HG02798 (cell line): Measurements from ENCODE around the gene ADM.
A peak's percentile ranks its signal among the peaks of the same experiment; 100 is the strongest.

Source experiments
- ATAC-seq: cut with Tn5 transposase; IDR thresholded peaks from one replicate; pipeline ENCODE4 v1.9.1; 2021; ENCODE audit warnings: mild to moderate bottlenecking; ENCODE audit not compliant: unreplicated experiment, poor library complexity

The ADM gene

DNA sequence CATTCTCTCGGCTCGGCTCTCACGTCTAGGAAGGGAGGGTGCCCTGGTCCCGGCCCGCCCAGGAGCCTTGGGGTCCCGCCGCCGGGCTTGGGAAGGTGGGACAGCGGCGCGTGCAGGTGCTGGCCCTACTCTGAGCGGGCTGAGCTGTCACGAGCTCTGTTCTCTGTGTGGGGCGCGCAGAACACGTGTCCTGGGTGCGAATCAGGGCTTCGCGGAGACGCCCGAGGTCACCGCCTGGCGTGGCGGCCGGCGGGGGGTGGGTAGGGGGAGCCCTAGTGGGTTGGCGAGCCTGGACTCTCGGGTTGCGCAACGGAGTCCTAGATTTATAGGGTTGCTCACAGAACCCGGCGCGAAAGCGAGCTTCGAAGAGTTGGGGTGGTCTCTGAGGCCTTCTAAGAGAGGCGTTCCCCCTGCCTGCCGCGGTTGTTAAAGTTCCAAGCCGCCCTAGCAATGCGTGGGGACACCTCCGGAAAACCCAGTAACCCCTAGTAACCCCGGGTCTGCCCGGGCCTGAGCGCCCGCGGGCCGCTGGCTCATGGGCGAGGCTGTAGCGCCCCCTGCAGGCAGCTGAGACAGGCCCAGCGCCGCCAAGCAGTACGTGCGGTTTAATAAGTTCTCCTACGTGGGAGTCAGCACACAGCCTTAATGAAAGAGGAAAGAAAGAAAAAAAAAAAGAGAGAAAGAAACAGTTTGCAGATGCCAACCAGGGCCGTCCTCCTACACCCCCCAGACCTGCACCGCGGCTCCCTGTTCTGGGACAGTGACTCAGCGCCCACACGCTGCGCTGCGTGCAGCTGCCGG, 2.7 kb downstream of the ADM start:
- peak; percentile 70 for ATAC-seq

DNA sequence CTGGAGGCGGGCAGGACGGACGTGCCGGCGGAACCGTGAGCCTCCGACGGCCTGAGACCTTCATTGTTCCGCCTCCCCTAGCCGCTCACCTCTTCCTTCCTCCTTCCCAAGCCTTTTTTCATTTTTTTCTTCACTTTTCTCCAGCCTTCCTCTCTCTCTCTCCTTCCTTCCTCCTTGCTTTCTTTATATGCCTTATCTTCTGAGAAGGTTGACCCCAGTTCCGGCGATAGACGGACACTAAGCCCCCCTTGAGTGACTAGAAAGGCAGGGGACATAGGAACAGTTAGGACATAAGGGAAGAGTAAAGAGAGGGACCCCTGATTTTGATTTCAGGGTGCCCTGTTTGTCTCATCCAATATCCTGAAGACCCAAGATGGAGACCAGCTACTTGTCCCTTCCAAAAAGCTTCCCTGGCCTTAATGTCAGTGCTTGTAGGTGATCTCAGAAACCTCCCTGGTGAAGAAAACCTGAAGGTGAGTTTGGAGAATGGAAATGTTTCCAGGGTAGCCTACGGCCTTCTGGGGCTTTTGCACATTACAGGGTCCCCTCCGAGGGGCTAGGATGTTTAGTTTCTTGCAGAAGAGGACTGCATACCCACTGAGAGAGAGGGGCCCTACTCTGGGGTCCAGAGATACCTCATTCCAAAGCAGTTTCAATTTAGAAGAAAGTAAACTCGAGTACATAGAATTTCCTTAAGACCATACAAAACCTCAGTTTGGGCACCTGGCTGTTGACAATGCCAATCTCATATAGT, 3.5 kb downstream of the ADM start:
- no peak for ATAC-seq

DNA sequence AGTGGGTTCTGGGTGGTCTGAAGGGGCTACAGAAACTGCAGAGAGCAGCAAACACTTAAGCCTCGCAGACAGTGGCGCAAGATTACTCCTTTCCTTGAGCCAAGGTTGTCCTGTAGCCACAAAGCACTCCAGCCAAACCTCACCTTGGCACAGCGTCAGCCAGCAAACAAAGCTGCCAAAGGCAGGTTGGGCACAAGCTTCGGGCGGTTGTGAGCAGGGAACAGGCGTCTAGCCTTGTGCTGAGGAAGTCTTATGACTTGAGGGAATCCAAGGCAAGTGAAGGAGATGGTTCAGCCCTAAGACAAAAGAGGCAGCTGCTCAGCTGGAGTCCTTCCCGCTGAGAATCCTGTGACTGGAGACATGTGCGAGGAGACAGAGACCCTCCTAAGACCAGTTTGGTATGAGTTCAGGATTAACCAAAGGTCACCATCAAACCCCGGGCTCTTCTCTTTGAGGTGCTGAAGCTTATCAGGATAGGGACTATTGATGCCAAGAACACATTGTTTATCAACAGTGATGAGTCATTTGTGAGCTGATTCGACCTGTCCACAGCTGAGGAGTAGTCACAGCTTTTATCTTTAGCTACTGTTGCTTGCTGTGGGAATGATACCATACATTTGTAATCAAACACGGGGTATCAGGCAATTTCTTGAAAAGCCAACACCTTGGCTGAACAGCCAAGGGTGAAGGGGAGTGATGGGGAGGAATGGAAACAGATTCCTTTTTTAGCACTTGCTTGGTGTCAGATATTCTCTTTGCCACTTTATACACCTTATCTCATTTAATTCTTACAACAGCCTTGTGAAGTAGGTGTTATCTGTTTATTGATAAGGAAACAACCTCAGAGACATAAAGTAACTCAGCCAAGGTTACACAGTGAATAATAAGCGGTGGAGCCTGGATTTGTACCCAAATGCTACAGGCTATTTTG, 4.6 kb downstream of the ADM start:
- no peak for ATAC-seq

DNA sequence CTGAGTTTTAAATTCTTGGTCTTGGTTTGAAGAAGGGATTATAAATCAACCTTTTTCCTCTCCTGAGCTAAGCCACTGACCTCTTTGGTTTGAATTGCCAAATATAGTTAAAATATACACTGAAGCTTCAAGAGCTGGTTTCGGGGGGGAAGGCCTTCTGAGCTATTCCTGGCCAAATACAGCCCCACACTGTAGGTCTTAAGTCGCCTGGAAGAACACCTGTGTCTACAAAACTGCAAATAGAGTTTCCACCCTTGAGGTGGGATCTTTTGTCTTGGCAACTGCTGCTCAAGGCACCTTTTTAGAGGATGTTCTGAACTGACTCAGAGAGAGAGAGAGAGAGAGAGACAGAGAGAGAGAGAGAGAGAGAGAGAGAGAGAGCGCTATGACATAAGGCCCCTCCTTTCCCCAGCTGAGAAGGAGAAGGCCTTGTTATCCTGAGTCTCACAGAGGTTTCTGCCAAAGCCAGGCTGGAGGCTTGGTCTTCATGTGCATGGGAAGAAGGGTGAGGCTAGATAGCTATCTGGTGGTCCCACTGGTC, 5.5 kb downstream of the ADM start:
- ATAC-seq = no peak

DNA sequence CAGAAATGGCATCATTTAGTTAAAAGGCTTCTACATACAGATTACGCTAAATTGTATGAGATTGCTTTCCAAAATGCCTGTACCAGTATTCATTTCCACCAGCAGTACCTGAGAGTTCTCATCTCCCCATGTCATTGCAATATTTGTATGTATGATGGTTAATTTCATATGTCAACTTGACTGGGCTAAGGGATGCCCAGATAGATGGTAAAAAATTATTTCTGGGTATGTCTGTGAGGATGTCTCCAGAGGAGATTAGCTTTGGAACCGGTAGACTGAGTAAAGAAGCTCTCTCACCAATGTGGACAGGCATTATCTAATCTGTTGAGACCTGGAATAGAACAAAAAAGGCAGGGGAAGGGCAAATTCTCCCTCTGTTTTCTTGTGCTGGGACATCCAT, 6.9 kb downstream of the ADM start:
- no peak for ATAC-seq

DNA sequence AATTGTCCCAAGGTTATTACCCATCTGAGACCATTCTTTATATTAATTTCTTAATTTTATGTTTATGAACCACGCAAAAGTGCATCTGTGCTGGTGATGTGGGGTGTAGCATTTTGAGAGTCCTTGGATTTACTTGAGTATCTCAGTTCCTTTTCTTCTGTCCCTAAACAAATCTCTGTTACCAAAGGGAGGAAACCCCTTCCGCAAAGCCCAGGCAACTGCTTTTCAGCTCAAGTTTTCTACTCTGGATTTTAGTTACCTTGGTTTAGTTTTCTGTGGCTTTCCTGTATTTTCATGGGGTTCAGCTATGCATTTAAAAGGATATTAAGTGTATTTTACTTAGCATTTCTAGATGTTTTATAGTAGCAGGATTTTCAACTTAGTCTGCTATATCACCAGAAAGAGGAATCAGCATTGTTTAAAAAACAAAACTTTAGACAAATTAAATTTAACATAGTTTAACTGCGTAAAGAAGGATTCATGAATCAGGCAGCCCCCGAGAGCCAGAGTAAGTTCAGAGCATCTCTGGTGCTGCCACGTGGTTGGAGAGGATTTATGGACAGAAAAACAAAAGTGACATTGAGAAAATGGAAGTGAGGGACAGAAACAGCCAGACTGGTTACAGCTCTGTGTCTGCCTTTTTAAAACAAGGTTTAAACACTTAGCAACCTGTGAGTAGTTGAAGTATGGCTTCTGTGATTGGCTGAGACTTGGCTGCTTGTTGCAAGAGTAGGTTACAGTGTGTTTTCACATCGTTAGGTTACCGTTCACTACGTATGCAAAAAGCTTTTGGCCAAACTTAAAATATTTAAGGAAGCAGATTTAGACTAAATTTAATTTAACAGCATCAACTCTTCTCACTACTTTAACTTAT, 9.6 kb downstream of the ADM start:
- ATAC-seq = peak; percentile 83

DNA sequence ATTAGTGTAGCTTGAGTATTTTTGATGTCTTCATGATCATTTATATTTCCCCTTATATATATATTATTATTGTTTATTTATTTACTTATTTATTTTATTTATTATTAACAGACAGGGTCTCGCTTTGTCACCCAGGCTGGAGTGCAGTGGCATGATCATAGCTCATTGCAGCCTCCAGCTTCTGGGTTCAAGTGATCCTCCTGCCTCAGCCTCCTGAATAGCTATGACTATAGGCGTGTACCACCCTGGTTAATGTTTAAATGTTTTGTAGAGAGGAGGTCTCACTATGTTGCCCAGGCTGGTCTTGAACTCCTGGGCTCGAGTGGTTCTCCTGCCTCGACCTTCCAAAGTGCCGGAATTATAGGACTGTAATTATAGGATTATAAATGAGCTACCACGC, 10.2 kb downstream of the ADM start:
- ATAC-seq = no peak

DNA sequence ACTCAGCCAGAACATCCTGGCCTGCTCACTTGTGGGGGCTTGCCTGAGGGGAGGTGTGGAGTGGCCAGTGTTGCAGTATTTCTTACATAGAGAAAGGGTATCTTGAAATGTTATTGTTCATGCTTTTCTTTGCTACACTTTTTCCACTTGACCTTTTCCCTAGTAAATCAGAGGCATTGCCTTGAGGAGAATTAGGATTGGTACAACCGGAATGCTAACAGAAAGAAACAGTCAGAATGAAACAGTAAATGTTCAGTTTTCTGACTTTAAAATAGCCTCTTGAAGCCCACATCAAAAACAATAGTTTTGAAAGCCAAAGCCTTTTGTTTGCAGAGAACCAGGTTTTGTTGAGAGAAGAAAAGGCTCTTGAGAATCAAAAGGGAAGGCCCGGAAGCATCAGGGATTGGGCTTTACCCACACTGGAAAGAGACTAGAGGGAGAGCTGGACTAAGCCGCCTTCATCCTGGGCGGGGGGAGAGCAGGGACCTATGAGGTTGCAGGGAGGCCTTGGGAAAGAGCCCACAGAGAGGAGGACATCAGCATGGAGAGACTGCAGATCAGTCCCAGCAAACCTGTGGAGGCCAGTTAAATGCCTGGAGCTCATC, 12.4 kb downstream of the ADM start:
- peak; percentile 17 for ATAC-seq

DNA sequence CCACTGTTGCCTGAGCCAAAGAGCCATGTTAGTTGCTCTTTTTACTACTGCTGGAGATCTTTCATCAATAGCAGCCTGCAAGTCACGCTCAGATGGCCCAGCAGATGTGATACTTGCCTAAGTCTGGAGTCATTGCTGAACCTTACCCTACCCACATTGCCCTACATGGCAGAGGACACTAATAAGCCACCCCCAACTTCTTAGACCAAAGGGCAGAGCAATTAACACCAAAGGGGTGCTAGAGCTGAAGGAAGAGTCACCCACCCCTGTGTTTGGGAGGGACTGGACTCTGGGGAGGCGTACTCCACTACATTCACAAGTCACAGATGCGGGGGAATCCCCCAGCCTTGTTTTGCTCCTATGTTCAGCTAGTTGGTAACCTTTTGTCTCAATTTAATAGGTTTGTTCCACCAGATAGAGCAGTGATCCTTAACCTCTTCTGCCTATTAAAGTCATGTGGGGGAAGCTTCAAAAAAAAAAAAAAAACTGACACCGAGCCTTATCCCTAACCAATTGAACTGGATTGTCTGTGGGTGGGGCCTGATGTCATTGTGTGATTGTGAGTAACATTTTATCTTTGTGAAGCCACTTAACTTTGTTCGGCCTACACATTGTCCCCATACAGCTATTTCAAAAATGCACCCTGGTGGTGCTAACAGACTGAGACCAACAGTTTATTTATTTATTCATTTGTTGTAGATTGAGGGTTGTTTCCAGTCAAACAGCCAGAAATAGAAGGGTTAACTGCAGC, 13.1 kb downstream of the ADM start:
- peak; percentile 58 for ATAC-seq

DNA sequence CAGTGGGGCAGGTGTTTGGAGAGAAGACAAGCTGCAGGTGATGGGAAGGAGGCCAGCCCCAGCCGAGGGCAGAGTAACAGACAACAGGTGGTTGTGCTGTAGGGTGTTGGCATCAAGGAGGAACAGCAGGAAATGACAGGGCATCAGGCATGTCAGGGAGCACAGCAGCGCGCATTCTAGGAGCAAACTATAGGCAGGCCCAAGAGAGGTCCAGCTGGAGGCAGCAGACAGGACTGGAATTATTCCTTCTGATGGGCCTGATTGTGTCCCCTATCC, 13.6 kb downstream of the ADM start:
- no peak for ATAC-seq

DNA sequence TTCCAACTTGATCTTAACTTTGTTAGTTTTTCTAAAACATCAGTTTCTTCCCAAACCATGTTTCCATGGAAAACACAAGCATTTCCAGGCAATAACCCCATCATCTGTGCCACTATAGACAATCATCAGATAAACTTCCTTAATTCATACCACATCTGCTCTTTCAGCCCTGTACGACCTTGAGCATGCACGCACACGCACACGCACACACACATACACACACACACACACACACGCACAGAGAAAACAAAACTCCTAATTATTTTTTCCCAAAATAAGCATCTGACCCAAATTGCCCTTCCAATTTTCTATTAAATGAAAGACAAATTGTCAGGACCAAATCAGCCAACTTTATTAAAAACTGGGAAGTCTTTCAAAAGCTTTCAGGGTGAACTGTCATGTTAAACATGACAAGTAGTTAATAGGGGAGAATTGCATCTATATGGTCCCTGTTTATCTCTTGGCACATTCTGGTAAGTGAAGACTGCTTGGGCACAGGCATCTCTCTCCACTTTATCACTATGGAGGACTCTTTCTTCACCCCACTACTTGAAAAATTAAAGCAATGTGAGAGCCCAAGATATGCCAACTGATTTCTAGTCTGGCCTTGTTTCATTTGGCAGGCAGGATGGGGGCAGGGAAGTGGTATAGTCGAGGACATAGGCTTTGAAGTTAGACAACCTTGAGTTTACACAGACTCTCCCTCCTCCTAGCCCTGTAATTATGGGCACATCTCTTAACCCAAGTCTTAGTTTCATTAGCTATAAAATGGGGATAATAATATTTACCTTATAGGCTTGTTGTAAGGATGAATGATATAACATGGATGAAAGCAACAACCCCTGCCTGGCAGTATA, 15.1 kb downstream of the ADM start:
- no peak for ATAC-seq

DNA sequence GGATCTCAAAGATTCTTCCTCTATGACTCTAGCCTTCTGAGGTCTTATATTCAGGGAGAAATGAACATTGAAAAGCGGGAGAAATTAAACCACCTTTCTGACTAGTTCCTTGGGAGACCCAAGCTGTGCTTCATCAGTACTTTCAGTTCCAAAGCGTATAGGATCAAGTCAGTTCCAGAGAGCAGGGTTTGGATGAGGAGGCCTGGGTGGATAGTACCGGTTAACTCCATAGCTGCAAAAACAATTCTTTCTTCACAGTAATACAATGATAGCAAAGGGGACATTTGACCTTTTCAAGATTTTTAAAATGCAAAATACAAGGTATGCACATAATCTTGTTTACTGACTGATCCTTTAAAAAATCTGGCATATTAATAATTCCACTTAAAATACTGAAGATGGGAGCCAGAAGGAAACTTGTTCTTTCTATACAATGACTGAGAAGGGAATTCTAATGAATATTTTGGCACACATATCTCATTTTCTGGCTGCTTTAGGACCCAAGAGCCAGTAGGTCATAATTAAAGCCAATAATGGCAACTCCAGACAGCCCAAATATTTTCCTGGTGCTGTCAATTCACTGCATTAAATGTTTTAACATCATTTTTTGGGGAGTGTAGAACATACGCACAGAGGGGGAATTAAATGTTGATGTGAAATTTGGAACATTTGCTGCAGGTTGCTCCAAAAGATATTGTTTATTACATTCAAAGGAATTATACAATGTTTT, 16.0 kb downstream of the ADM start:
- no peak for ATAC-seq

DNA sequence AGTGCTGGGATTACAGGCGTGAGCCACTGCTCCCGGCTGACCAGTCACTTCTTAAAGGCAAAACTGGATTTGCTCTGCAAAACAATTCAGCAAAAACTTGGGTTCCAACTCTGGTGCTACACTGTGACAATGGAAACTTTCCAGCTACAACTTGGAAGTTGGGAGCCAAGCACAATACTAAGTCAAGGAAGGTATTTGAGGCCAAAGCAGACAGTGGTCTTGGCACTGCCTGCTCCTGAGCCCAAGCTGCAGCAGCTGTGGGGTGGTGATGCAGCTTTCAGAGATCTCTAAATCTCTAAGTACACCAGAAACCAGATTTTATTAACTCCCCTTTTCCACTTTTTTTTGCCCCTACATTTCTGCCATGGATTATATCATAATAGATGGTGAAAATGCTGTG, 17.5 kb downstream of the ADM start:
- ATAC-seq = no peak

DNA sequence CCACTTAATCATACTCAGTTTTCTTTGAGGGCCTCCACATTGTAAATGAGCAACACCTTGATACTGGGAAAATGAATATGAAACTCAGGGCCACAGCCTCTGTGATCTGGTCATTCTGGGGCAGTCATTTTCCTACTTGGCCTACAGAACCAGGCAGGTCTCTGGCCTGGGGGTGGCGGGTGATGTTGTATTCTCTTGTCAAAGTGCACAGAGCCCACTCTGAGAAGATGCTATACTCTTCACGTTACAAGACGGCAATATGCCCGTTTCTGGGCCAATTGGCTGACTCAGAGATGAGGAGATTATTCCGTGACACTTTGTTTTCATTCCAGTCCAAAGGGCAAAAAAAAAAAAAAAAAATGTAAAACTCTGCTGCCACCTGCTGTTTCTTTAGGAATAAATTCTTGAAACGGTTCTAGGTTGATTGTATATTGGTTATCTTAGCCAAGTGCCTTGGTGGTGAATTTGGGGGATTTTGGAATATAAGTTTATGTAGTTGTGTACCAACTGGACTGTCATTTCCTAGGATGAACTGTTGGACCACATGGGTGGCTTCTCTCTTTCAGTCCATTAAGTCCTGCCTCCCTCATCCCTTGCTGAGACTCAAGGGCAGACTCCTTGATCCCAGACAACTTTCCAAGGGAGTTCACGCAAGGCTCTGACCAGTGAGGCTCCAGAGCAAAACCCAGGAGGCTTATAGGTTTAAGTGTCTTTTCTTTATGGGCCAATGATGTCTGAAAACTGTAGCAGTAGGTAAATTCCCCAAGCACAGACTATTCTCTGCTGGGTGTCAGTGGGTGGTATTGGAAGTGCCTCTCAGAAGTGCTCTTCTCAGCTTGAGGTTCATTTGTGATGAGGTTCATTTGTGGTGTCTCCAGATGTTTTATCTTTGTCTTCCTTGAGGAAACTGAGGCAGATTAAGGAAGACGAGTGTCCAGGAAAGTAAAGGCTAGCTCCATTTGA, 18.2 kb downstream of the ADM start:
- peak; percentile 56 for ATAC-seq

DNA sequence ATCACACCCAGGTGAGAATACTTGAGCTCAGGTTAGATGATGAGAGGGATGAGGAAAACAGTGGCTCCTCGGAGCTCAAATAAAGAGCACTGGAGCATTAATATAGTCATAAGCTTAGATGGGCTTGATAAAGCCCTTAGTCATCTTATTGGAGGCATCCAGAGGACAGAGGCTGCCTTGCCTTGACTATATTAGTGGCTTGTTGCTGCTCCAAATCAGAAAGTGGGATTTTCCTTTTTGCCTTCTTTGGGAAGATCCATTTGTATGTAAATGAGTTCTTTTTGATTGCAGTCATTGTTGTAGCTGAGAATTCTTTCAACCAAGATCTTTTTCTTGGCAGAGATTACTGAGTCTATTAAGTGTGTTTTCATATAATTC, 18.9 kb downstream of the ADM start:
- no peak for ATAC-seq

DNA sequence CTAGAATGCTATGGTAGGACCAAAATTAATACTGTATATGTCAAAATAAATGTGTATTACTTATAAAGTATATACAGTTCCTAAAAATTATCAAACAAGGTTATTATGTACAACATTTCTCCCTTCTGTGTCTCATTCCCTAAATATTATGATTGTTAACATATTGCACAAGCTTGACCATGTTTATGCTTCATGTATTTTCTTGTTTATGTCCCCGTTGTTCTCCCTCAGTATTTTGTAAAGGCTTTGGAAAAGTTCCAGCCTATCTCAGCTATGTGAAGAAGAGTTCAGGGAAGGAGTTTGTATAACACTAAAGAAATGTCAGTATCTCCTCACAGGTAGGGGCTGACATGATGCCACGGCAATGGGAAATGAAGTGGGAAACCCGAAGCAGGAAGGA, 19.6 kb downstream of the ADM start:
- no peak for ATAC-seq
